Femur (tissue), 1 donor: Measurements from ENCODE around the gene SNRPA.
"Not testable (repeated sequence)": the region's sequence is repeated elsewhere in the genome, so short reads cannot be mapped to it uniquely, and the experiment has no call there.

Experiments used
- DNase-seq: peaks from one replicate; pipeline ENCODE4 v3.0.0-alpha.2; 2017

Gene SNRPA

DNA sequence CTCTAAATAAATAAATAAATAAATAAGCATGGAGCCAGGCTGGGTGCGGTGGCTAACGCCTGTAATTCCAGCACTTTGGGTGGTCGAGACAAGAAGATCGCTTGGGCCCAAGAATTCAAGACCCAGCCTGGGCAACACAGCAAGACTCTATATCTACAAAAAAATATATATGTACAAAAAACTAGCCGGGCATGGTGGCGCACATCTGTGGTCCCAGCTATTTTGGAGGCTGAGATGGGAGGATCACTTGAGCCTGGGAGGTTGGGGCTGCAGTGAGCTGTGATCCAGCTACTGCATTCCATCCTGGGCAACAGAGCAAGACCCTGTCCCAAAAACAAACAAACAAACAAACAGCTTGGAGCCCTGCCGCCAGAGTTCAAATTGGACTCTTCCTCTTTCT is 3.5 kb upstream of the SNRPA start:
- DNase-seq, result no peak

DNA sequence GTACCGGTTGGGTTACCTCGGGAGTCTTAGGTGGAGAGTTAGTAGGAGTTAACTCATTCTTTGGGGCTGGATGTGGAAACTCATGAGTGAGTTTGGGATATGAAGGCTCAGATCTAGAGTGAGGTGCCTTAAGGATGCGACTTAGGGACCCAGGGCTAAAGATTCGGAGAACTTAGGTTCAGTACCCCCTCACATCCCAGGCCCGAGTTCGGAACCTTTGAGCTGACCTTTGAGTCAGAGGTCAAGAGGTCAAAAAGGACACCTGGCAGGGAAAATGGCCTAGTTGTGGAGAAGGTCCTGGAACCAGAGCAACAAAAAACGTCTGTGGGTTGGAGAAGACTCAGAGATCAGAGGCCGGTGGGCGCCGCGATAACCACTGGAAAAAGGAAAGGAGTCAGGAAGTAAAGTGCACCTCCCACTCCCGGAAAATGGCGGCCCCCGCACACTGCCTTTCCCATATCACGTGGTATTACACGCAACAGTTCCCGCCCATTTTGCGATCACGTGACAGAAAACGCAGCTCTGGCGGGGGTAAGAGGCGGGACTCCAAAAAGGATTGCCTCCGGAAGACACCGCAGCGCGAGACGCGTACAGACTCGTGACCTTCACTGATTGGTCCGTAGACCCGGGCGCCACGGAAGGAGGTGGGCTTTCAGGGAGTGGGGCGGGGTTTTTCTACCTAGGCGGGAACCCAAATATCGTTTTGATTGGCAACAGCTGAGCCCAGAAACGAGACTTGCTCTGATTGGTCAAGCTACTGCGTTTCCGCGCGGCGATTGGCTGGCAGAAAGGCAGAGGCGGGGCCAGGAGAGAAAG is 737 bp upstream of the SNRPA start, which contains the start of gene ACTMAP:
Gene ACTMAP, minus strand, starts transcription at position 420 of the 816 bp plus-strand sequence. CDS start 674 bp downstream, outside the sequence.
- peak; percentile 100 for DNase-seq

DNA sequence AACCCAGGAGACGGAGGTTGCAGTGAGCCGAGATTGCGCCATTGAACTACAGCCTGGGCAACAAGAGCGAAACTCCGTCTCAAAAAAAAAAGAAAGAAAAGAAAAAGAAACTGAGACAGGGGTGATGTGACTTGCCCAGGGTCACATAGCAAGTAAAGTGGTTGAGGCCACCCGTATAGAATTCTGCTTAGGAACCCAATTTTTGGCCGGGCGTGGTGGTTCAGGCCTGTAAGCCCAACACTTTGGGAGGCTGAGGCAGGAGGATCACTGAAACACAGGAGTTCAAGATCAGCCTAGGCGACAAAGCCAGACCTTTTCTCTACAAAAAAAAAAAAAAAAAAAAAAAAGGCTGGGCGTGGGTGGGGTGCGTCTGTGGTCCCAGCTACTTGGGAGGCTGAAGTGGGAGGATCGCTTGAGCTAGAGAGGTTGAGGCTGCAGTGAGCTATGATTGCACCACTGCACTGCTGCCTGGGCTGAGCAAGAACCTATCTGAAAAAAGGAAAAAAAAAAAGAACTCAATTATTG is 1.3 kb downstream of the SNRPA start:
- DNase-seq, result no peak

GRCh38 chr19:40754611-40755247 is 3.7 kb downstream of the SNRPA start:
- no peak for DNase-seq

- no peak for DNase-seq
These were observed 4.2 kb downstream of the SNRPA start for GRCh38 chr19:40755248-40755624.

DNA sequence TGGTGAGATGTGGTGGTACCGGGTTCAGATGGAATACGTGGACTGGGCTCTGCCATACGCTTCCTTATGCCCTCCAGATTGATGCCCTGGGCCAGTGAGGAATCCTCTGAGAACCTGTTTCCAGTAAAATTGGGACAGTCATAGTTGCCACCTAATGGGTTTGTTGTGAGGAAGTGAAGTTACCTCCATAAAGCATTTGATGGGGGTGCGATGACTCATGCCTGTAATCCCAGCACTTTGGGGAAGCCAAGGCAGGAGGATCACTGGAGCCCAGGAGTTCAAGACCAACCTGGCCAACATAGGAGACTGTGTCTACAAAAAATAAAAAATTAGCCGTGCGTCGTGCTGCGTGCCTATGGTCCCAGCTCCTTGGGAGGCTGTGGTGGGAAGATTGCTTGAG is 4.8 kb downstream of the SNRPA start:
- no peak for DNase-seq

- DNase-seq, result no peak
These were observed 5.6 kb downstream of the SNRPA start for GRCh38 chr19:40756502-40757110.

- DNase-seq, result no peak
These were observed 7.5 kb downstream of the SNRPA start for GRCh38 chr19:40758491-40758890.

DNA sequence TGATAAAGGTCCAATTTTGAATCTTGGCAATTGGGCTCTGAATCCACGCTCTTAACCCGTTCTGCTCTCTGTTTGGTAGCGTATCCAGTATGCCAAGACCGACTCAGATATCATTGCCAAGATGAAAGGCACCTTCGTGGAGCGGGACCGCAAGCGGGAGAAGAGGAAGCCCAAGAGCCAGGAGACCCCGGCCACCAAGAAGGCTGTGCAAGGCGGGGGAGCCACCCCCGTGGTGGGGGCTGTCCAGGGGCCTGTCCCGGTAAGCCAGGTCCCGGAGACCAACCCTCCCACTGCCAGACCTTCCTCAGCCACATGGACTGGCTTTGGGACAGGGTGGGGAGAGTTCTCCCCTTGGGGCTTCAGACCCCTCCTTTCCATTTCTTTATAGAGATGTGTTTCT is 8.3 kb downstream of the SNRPA start:
- DNase-seq, result no peak

GRCh38 chr19:40762754-40763470 is 11.9 kb downstream of the SNRPA start:
- DNase-seq, result no peak

GRCh38 chr19:40763526-40763925 is 12.5 kb downstream of the SNRPA start:
- DNase-seq, result no peak

- DNase-seq, result no peak
These were observed 13.0 kb downstream of the SNRPA start for GRCh38 chr19:40763963-40764362.

DNA sequence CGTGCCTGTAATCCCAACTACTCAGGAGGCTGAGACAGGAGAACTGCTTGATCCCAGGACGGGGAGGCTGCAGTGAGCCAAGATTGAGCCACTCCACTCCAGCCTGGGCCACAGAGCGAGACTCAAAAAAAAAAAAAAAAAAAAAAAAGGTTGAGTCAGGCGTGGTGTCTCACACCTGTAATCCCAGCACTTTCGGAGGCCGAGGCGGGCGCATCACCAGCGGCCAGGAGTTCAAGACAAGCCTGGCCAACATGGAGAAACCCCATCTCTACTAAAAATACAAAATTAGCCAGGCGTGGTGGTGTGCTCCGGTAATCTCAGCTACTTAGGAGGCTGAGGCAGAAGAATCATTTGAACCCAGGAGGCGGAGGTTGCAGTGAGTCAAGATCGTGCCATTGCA is 15.4 kb downstream of the SNRPA start:
- not testable (repeated sequence) for DNase-seq

GRCh38 chr19:40768869-40769268 is 17.9 kb downstream of the SNRPA start:
- no peak for DNase-seq

GRCh38 chr19:40771101-40771862 is 20.3 kb downstream of the SNRPA start:
- not testable (repeated sequence) for DNase-seq

DNA sequence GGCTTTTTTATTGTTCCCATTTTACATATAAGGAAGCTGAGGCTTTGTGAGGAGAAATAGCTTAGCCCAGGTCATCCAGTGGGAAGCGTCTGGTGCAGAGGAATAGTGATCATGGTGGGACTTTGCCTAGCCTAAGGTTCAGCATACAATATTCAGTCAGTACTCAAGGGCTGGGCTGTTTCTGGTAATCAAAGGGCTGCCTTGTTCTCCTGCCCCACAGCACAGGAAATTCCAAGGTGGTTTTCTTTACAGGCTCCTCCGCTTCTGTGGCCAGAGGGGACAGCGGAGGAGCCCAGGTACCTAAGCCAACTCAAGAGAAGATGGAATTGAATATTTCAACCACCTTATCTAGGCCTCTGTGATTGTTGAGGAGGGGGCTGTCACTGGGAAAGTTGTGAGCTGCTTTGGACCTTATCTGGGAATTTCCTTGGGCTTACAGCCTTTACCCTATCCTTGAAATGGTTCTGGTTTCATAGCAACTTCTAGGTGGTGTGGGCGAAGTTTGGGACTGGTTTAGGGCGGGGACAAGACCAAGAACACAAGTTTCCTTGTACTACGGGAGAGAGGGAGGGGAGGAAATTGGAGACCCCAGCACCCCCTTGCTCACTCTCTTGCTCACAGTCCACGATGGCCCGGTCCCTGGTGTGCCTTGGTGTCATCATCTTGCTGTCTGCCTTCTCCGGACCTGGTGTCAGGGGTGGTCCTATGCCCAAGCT is 24.1 kb downstream of the SNRPA start, which contains the start of gene MIA:
Gene MIA, plus strand, starts transcription at position 606 of the 716 bp plus-strand sequence. Its CDS starts 22 bp downstream, at position 628.
- peak; percentile 39 for DNase-seq

DNA sequence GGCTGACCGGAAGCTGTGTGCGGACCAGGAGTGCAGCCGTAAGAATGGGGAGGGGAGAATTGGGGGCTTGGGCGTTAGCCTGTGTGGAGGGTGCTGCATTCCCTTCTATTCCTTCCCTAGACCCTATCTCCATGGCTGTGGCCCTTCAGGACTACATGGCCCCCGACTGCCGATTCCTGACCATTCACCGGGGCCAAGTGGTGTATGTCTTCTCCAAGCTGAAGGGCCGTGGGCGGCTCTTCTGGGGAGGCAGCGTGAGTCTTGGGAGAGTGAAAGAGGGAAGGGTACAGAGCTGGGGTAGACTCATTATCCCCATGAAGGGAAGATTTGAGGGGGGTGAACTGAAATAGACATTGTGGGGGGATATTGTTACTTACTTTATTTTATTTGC is 24.6 kb downstream of the SNRPA start:
- no peak for DNase-seq

- no peak for DNase-seq
These were observed 25.4 kb downstream of the SNRPA start for GRCh38 chr19:40776364-40776763.

DNA sequence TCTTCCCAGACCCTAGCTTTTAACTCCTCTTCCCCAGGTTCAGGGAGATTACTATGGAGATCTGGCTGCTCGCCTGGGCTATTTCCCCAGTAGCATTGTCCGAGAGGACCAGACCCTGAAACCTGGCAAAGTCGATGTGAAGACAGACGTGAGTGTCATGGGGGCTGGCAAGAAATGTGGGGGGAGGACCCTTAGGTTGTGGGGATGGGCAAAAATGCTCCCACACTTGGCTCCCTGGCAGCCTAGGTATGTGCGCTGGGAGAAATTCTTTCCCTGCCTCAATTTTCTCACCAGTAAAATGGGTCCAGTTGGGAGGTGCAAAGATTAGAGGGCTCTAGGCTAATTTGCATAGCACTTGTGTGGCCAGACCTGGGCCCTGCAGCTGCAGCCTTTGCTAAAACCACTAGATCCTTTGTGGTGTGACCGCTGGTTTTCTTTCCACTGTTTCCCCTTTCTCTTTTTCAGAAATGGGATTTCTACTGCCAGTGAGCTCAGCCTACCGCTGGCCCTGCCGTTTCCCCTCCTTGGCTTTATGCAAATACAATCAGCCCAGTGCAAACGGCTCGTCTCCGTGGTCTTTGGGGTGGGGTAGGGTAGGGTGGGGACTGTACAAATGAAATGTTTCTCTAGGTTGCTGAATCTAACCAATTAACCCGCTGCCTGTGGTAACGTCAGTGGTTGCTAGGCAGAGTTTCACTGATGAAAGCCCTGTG is 26.1 kb downstream of the SNRPA start:
- DNase-seq, result peak; percentile 96

DNA sequence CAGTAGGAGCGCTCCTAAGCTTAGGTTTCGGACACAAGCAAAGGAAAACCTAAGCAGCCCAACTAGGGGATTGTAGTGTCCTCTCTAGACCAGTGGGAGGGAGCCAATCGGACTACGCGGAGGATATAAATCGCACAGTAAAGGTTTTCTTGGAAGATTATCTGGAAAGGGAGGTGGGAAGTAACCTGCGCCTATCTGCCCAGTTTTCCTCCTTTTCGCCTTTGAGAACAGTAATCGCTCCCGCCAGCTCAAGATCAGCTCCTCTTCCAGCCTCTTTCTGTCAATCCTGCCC is 26.6 kb downstream of the SNRPA start:
- no peak for DNase-seq
